Subcutaneous abdominal adipose tissue (tissue), 5 donors: ENCODE measurements around the gene PEX12.
"Not testable (repeated sequence)": the region's sequence is repeated elsewhere in the genome, so short reads cannot be mapped to it uniquely, and the experiment has no call there.

ENCODE experiments used
- H3K27ac ChIP-seq: one replicate; pipeline ENCODE4 v1.7.0; 2013; ENCODE audit warnings: low read depth, mild to moderate bottlenecking, inconsistent platforms, low read length, moderate library complexity
- H3K27me3 ChIP-seq, 5 donors: one replicate each; pipeline ENCODE4 v1.7.0; 2013; ENCODE audit warnings: low read length in 5 of 5, inconsistent platforms in 1 of 5; ENCODE audit not compliant: control insufficient read depth in 5 of 5, insufficient read depth in 4 of 5
- H3K36me3 ChIP-seq, 5 donors: one replicate each; pipeline ENCODE4 v1.7.0; 2013; ENCODE audit warnings: low read length in 5 of 5; ENCODE audit not compliant: control insufficient read depth in 5 of 5, insufficient read depth in 5 of 5
- H3K4me1 ChIP-seq, 5 donors: one replicate each; pipeline ENCODE4 v1.7.0; 2013; ENCODE audit warnings: low read length in 5 of 5, mild to moderate bottlenecking in 3 of 5, moderate library complexity in 1 of 5; ENCODE audit not compliant: control insufficient read depth in 5 of 5, insufficient read depth in 5 of 5
- H3K4me3 ChIP-seq, 5 donors: one replicate each; pipeline ENCODE4 v1.7.0; 2013; ENCODE audit warnings: low read length in 5 of 5, low read depth in 1 of 5
- H3K9ac ChIP-seq, 5 donors: one replicate each; pipeline ENCODE4 v1.7.0; 2013; ENCODE audit warnings: low read length in 5 of 5, mild to moderate bottlenecking in 4 of 5, moderate library complexity in 3 of 5
- H3K9me3 ChIP-seq, 5 donors: one replicate each; pipeline ENCODE4 v1.7.0; 2013; ENCODE audit warnings: low read length in 5 of 5; ENCODE audit not compliant: control insufficient read depth in 5 of 5
- donor health status: healthy.
- donor health status: healthy.
- donor health status: healthy.
- donor health status: healthy.
- donor health status: healthy.

Gene PEX12

GRCh38 chr17:35578197-35578928, at the start of gene PEX12:
Gene PEX12 (minus strand): TSS chr17:35578571. CDS start chr17:35578021, 550 bp downstream.
- Histone ChIP-seq H3K9ac (peak within 1 kb of the TSS; percentile 82 to 90 (median 86)), H3K27ac (peak within 1 kb of the TSS; percentile 88), H3K4me1 (peaks cover 8 to 21% (median 19%) of the 10 kb centered on the region in 5 donors), H3K27me3 (no peaks in the 10 kb centered on the region), H3K4me3 (peak within 1 kb of the TSS; percentile 73 to 94 (median 92)), H3K36me3 (peaks cover 8 to 21% (median 11%) of the 10 kb centered on the region in 5 donors), H3K9me3 (no peaks in the 10 kb centered on the region)

DNA sequence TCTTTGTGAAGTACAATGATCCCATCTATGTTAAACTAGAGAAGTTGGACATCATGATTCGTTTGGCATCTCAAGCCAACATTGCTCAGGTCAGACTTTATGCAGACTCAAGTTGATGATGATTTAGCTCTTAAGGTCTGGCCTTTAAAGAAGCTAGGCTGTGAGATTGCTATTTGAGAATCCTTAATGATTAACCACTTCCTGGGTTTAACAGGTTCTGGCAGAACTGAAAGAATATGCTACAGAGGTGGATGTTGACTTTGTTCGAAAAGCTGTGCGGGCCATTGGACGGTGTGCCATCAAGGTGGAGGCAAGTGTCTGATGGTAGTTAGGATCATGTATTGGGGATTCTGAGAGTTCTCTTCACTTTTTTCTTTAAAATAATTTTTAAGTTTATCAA, 49.0 kb upstream of the PEX12 start:
- no peaks in the 10 kb centered on the region for H3K9me3 ChIP-seq
- H3K4me3 ChIP-seq: no peak overlapping the region
- no peaks in the 10 kb centered on the region for H3K4me1 ChIP-seq
- no peak overlapping the region for H3K27ac ChIP-seq
- peaks cover 54 to 69% (median 56%) of the 10 kb centered on the region in 5 donors for H3K36me3 ChIP-seq
- H3K9ac ChIP-seq: no peak overlapping the region
- H3K27me3 ChIP-seq: no peaks in the 10 kb centered on the region

GRCh38 chr17:35621768-35622167, 43.4 kb upstream of the PEX12 start:
- H3K9me3 ChIP-seq: no peaks in the 10 kb centered on the region
- H3K4me3 ChIP-seq: no peak overlapping the region
- no peaks in the 10 kb centered on the region for H3K4me1 ChIP-seq
- peaks cover 22 to 30% (median 25%) of the 10 kb centered on the region in 5 donors for H3K36me3 ChIP-seq
- no peaks in the 10 kb centered on the region for H3K27me3 ChIP-seq
- H3K9ac ChIP-seq: no peak overlapping the region
- no peak overlapping the region for H3K27ac ChIP-seq

DNA sequence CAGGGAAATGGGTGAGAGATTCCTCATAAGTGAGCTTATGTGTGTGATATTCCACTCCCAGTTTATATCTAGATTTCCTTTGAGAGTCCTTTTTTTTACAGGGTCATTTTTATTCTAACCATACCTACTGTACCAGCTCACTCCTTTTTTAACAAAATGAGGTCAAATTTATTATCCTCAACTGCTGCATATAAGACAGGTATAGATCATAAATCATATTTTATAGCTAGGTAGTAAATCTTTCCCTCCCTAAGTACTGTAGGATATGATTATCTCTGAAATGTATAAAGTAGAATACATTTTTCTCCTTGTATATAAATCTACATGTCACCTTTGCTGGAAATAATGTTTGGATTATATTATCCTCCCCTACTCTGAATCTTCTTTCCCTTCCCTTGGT, 40.3 kb upstream of the PEX12 start:
- no peak overlapping the region for H3K4me3 ChIP-seq
- H3K9me3 ChIP-seq: no peaks in the 10 kb centered on the region
- H3K27ac ChIP-seq: no peak overlapping the region
- H3K27me3 ChIP-seq: no peaks in the 10 kb centered on the region
- H3K9ac ChIP-seq: no peak overlapping the region
- H3K4me1 ChIP-seq: peaks cover 0 to 3% (median 0%) of the 10 kb centered on the region in 5 donors
- H3K36me3 ChIP-seq: peaks cover 0 to 7% (median 0%) of the 10 kb centered on the region in 5 donors

DNA sequence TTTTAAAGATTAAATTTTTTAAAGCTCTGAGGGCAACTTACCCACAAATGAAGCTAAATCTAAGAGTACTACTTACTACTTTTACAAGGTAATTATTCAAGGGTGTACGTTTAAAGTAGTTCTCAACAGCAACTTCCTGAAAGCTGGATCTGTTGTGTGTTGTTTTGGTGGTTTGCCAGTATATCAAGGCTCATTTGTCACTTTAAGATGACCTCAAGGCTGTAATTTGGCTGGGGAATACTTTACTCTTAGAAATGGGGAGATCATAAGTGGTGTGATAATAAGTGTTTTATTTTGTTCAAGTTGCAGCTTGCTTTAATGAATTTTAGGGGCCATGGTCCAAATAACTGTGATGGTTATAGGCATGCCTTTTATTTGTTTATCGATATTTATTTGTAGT, 39.1 kb upstream of the PEX12 start:
- peaks cover 0 to 10% (median 2%) of the 10 kb centered on the region in 5 donors for H3K36me3 ChIP-seq
- no peaks in the 10 kb centered on the region for H3K9me3 ChIP-seq
- no peak overlapping the region for H3K4me3 ChIP-seq
- H3K27me3 ChIP-seq: no peaks in the 10 kb centered on the region
- peaks cover 0 to 3% (median 0%) of the 10 kb centered on the region in 5 donors for H3K4me1 ChIP-seq
- no peak overlapping the region for H3K27ac ChIP-seq
- no peak overlapping the region for H3K9ac ChIP-seq

DNA sequence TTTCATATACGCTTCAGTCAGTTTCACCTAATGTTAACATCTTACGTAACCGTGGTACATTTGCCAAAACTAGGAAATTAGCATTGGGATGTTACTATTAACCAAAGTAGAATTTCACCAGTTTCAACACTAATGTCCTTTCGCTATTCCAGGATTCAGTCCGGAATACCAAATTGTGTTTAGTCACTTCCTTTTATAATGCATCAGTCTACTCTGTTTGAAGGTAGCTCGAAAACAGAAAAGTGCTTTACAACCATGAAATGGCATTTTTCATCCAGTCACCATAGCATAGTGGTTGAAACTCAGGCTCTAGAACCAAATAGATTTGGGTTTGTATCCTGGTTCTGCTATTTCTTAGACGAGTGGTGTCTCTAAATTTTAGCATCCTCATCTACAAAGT, 38.2 kb upstream of the PEX12 start:
- Histone ChIP-seq H3K9me3 (no peaks in the 10 kb centered on the region), H3K27me3 (no peaks in the 10 kb centered on the region), H3K4me3 (no peak overlapping the region), H3K4me1 (peaks cover 0 to 3% (median 0%) of the 10 kb centered on the region in 5 donors), H3K9ac (no peak overlapping the region), H3K36me3 (peaks cover 4 to 13% (median 7%) of the 10 kb centered on the region in 5 donors), H3K27ac (no peak overlapping the region)

- Histone ChIP-seq H3K27ac (no peak overlapping the region), H3K36me3 (peaks cover 7 to 23% (median 16%) of the 10 kb centered on the region in 5 donors), H3K27me3 (no peaks in the 10 kb centered on the region), H3K9ac (no peak overlapping the region), H3K4me1 (peaks cover 0 to 3% (median 0%) of the 10 kb centered on the region in 5 donors), H3K9me3 (no peaks in the 10 kb centered on the region), H3K4me3 (no peak overlapping the region)
Observed at GRCh38 chr17:35614810-35615209, 36.4 kb upstream of the PEX12 start.

- peaks cover 0 to 3% (median 0%) of the 10 kb centered on the region in 5 donors for H3K4me1 ChIP-seq
- H3K9me3 ChIP-seq: no peaks in the 10 kb centered on the region
- H3K9ac ChIP-seq: no peak overlapping the region
- no peak overlapping the region for H3K4me3 ChIP-seq
- H3K27me3 ChIP-seq: no peaks in the 10 kb centered on the region
- H3K36me3 ChIP-seq: peaks cover 13 to 34% (median 31%) of the 10 kb centered on the region in 5 donors
- no peak overlapping the region for H3K27ac ChIP-seq
Observed at GRCh38 chr17:35612924-35613521, 34.7 kb upstream of the PEX12 start.

DNA sequence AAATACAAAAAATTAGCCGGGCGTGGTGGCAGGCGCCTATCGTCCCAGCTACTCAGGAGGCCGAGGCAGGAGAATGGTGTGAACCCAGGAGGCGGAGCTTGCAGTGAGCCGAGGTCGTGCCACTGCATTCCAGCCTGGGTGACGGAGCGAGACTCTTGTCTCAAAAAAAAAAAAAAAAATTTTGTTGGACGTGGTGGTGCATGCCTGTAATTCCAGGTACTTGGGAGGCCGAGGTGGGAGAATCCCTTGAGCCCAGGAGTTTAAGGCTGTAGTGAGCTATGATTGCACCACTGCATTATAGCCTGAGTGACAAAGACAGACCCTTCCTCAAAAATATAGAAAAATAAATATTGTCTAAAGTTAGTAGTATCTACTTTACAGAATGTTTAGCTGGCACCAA, 32.4 kb upstream of the PEX12 start:
- H3K36me3 ChIP-seq: peaks cover 21 to 46% (median 39%) of the 10 kb centered on the region in 5 donors
- not testable (repeated sequence) for H3K4me3 ChIP-seq, H3K27me3 ChIP-seq, H3K4me1 ChIP-seq, H3K27ac ChIP-seq, H3K9me3 ChIP-seq, H3K9ac ChIP-seq

GRCh38 chr17:35609831-35610230, 31.5 kb upstream of the PEX12 start:
- H3K4me1 ChIP-seq: peaks cover 0 to 3% (median 0%) of the 10 kb centered on the region in 5 donors
- no peaks in the 10 kb centered on the region for H3K9me3 ChIP-seq
- no peak overlapping the region for H3K27ac ChIP-seq
- no peak overlapping the region for H3K9ac ChIP-seq
- H3K4me3 ChIP-seq: no peak overlapping the region
- H3K27me3 ChIP-seq: no peaks in the 10 kb centered on the region
- peaks cover 23 to 51% (median 44%) of the 10 kb centered on the region in 5 donors for H3K36me3 ChIP-seq
